IPS-20b (cell line): ENCODE measurements around the gene SELENBP1.
"Not testable (repeated sequence)": the region's sequence is repeated elsewhere in the genome, so short reads cannot be mapped to it uniquely, and the experiment has no call there.

Experiments used
- H3K27ac ChIP-seq: one replicate; pipeline ENCODE4 v1.5.1; 2013; ENCODE audit warnings: low read length
- H3K27me3 ChIP-seq: 2 replicates; pipeline ENCODE4 v1.6.1; 2013; ENCODE audit warnings: mild to moderate bottlenecking, low read length, inconsistent platforms; ENCODE audit not compliant: insufficient read depth
- H3K36me3 ChIP-seq: 2 replicates; pipeline ENCODE4 v1.6.1; 2013; ENCODE audit warnings: low read depth, mild to moderate bottlenecking, inconsistent platforms, low read length, moderate library complexity; ENCODE audit not compliant: insufficient read depth
- H3K4me1 ChIP-seq: 2 replicates; pipeline ENCODE4 v1.6.1; 2013; ENCODE audit warnings: mild to moderate bottlenecking, control low read depth, inconsistent platforms, low read length, moderate library complexity; ENCODE audit not compliant: insufficient read depth
- H3K4me3 ChIP-seq: 2 replicates; pipeline ENCODE4 v1.5.1; 2013; ENCODE audit warnings: mild to moderate bottlenecking, low read length, inconsistent platforms
- H3K9ac ChIP-seq: 2 replicates; pipeline ENCODE4 v1.6.1; 2013; ENCODE audit warnings: low read depth, mild to moderate bottlenecking, inconsistent platforms, low read length, moderate library complexity
- H3K9me3 ChIP-seq: 2 replicates; pipeline ENCODE4 v1.6.1; 2013; ENCODE audit warnings: mild to moderate bottlenecking, low read depth, low read length, inconsistent platforms; ENCODE audit not compliant: insufficient read depth

Gene SELENBP1

DNA sequence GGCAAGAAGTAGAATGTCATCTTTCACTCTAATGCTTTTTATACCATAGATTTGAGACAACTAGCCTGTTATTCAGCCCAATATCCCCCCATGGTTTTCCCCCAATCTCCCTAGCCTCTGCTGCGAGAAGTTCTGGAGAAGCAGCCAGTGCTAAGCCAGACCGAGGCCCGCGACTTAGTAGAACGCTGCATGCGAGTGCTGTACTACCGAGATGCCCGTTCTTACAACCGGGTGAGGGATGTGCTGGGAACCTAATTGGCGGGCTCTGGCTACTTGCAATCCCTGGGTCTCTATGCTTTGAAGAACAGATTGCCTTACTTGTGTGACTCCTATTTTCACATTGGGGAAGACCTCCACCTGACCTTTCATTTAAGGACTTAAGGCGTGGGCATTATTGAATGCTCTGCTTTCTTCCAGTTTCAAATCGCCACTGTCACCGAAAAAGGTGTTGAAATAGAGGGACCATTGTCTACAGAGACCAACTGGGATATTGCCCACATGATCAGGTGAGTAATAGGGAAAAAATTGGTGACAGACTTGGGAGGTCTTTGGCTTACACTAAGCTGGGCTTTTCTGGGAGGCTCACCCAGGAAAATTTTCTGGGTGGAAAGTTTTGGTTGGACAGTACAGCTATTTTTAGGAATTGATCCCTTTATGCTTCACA, 28.8 kb upstream of the SELENBP1 start:
- Histone ChIP-seq H3K27me3 (no peaks in the 10 kb centered on the region), H3K36me3 (peaks cover 60% of the 10 kb centered on the region), H3K9ac (no peak overlapping the region), H3K9me3 (no peaks in the 10 kb centered on the region), H3K4me3 (peak overlapping the region; percentile 93; the same call in 1 of the 2 replicates), H3K4me1 (no peaks in the 10 kb centered on the region), H3K27ac (no peak overlapping the region)

GRCh38 chr1:151399324-151400171, 27.0 kb upstream of the SELENBP1 start, which contains the start of gene PSMB4:
TSS of gene PSMB4 (plus strand) at chr1:151399573. CDS start at chr1:151399588, 15 bp downstream.
- peak within 1 kb of the TSS; percentile 93 for H3K4me3 ChIP-seq
- H3K36me3 ChIP-seq, result peaks cover 43% of the 10 kb centered on the region
- peak within 1 kb of the TSS; percentile 70 for H3K27ac ChIP-seq

DNA sequence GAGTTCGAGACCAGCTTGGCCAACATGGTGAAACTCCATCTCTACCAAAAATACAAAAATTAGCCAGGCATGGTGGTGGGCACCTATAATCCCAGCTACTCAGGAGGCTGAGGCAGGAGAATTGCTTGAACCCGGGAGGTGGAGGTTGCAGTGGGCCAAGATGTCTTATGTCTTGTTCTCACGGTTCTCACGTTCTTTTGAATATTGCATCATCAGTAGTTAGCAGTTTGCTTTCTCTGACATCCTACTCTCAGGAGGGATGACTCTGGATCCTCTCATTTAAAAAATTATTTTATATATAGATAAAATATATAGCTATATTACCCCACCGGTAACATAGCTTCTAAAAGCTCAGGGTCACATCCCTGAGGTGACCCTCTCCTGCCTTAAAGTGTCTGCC, 23.8 kb upstream of the SELENBP1 start:
- H3K27me3 ChIP-seq, H3K4me3 ChIP-seq, H3K9ac ChIP-seq, H3K27ac ChIP-seq, H3K9me3 ChIP-seq, H3K4me1 ChIP-seq: not testable (repeated sequence)
- H3K36me3 ChIP-seq, result peaks cover 10% of the 10 kb centered on the region

More at GRCh38 chr1:151399324-151400171, 27.0 kb upstream of the SELENBP1 start, which contains the start of gene PSMB4:
- Histone ChIP-seq H3K9ac (peak within 1 kb of the TSS; percentile 92), H3K9me3 (no peaks in the 10 kb centered on the region; the same call in 1 of the 2 replicates), H3K27me3 (no peaks in the 10 kb centered on the region), H3K4me1 (no peaks in the 10 kb centered on the region)

DNA sequence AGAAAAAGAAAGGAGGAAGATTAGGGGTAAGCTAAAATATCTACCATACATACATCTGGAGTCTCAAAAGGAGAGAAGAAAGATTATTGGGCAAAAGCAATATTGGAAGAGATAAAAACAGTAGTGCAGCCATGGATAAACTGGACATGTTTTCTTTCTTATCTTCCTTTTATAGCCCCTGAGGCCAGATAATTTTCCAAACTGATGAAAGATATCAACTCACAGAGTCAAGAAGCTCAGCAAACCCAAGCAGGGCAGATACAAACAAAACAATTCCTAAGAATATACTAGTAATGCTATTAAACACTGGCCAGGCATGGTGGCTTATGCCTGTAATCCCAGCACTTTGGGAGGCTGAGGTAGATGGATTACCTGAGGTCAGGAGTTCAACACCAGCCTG, 21.1 kb upstream of the SELENBP1 start:
- Histone ChIP-seq H3K4me1 (no peaks in the 10 kb centered on the region), H3K27me3 (no peaks in the 10 kb centered on the region), H3K36me3 (no peaks in the 10 kb centered on the region), H3K4me3 (no peak overlapping the region), H3K27ac (no peak overlapping the region), H3K9me3 (no peaks in the 10 kb centered on the region; the same call in 1 of the 2 replicates), H3K9ac (no peak overlapping the region)

GRCh38 chr1:151391079-151391563, 18.6 kb upstream of the SELENBP1 start:
- no peaks in the 10 kb centered on the region; the same call in none of the 2 replicates for H3K9me3 ChIP-seq
- no peaks in the 10 kb centered on the region for H3K36me3 ChIP-seq
- H3K4me1 ChIP-seq, result no peaks in the 10 kb centered on the region
- H3K27me3 ChIP-seq, result no peaks in the 10 kb centered on the region
- no peak overlapping the region for H3K27ac ChIP-seq
- no peak overlapping the region for H3K4me3 ChIP-seq
- H3K9ac ChIP-seq, result no peak overlapping the region

DNA sequence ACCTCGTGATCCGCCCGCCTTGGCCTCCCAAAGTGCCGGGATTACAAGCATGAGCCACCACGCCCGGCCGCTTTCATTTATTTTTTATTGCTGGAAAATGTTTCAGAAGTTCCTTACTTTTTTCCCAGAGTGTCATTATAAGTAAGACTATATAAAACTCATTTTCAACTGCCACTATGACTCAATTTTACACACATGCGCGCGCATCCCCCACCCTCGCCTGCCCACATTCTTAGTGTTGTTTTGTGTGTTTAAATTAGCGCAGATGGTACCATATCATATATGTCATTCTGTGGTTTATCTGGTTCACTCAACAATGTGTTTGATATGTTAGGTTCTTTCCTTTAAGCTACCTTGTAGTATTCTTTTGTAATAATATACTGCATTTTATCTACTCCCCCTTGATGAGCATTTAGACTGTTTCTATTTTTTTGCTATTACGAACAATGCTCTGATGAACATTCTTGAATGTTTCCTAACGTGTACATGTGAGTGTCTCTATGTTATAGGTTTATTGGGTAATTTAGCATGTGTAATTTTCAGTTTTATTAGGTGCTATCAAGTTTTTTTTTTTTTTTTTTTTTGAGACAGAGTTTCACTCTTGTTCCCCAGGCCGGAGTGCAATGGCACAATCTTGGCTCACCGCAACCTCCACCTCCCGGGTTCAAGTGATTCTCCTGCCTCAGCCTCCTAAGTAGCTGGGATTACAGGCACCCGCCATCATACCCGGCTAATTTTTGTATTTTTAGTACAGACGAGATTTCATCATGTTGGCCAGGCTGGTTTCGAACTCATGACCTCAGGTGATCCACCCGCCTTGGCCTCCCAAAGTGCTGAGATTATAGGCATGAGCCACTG, 17.9 kb upstream of the SELENBP1 start:
- H3K27ac ChIP-seq, H3K4me3 ChIP-seq, H3K9ac ChIP-seq, H3K4me1 ChIP-seq, H3K9me3 ChIP-seq, H3K27me3 ChIP-seq, H3K36me3 ChIP-seq: not testable (repeated sequence)

DNA sequence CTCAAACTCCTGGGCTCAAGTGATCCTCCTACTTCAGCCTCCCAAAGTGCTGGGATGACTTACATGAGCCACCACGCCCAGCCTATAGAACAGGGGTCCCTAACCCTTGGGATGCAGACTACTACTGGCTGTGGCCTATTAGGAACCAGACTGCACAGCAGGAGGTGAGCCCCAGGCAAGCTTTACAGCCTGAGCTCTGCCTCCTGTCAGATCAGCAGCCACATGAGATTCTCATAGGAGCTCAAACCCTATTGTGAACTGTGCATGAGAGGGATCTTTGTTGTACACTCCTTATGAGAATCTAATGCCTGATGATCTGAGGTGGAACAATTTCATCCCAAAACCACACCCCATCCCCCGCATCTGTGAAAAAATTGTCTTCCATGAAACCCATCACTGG, 13.5 kb upstream of the SELENBP1 start:
- Histone ChIP-seq H3K9me3 (no peaks in the 10 kb centered on the region; the same call in 1 of the 2 replicates), H3K27me3 (no peaks in the 10 kb centered on the region; the same call in 1 of the 2 replicates), H3K9ac (no peak overlapping the region), H3K4me1 (no peaks in the 10 kb centered on the region), H3K36me3 (no peaks in the 10 kb centered on the region), H3K4me3 (no peak overlapping the region), H3K27ac (no peak overlapping the region)

GRCh38 chr1:151384584-151384983, 12.1 kb upstream of the SELENBP1 start:
- Histone ChIP-seq H3K4me3 (no peak overlapping the region), H3K9ac (no peak overlapping the region), H3K4me1 (no peaks in the 10 kb centered on the region), H3K27ac (no peak overlapping the region), H3K27me3 (no peaks in the 10 kb centered on the region; the same call in 1 of the 2 replicates), H3K36me3 (no peaks in the 10 kb centered on the region), H3K9me3 (no peaks in the 10 kb centered on the region; the same call in 1 of the 2 replicates)

GRCh38 chr1:151377150-151377884, 4.8 kb upstream of the SELENBP1 start:
- H3K9ac ChIP-seq, result no peak overlapping the region
- no peak overlapping the region for H3K27ac ChIP-seq
- no peaks in the 10 kb centered on the region for H3K9me3 ChIP-seq
- no peaks in the 10 kb centered on the region for H3K27me3 ChIP-seq
- H3K4me1 ChIP-seq, result peaks cover under 1% of the 10 kb centered on the region; the same call in 1 of the 2 replicates
- no peak overlapping the region for H3K4me3 ChIP-seq
- no peaks in the 10 kb centered on the region for H3K36me3 ChIP-seq

GRCh38 chr1:151373196-151373595, 691 bp upstream of the SELENBP1 start:
- Histone ChIP-seq H3K27ac (no peak overlapping the region), H3K36me3 (no peaks in the 10 kb centered on the region), H3K9me3 (no peaks in the 10 kb centered on the region), H3K27me3 (no peaks in the 10 kb centered on the region), H3K9ac (no peak overlapping the region), H3K4me3 (no peak overlapping the region), H3K4me1 (peaks cover 7% of the 10 kb centered on the region)
